KMS-11 (cell line): Measurements from ENCODE around the gene TOP3A.

Experiments used
- H2AFZ ChIP-seq: fragments of 200-600 bp; sonication (generic); 2 replicates; pipeline ENCODE4 v1.6.1; 2016; ENCODE audit warnings: antibody characterized with exemption, mixed run types, low read depth
- H3K27ac ChIP-seq: fragments of 200-600 bp; sonication (generic); 2 replicates; pipeline ENCODE4 v1.6.1; 2016; ENCODE audit warnings: mild to moderate bottlenecking, mixed run types
- H3K27me3 ChIP-seq: fragments of 200-600 bp; sonication (generic); 2 replicates; pipeline ENCODE4 v1.6.1; 2017; ENCODE audit warnings: mild to moderate bottlenecking, low read depth, mixed run types, moderate library complexity; ENCODE audit not compliant: insufficient read depth
- H3K36me3 ChIP-seq: fragments of 200-600 bp; sonication (generic); 2 replicates; pipeline ENCODE4 v1.6.1; 2017; ENCODE audit warnings: mild to moderate bottlenecking, mixed run types; ENCODE audit not compliant: insufficient read depth
- H3K4me1 ChIP-seq: fragments of 200-600 bp; sonication (generic); 2 replicates; pipeline ENCODE4 v1.6.1; 2016; ENCODE audit warnings: mild to moderate bottlenecking, low read depth, mixed run types; ENCODE audit not compliant: poor library complexity, severe bottlenecking
- H3K4me2 ChIP-seq: fragments of 200-600 bp; sonication (generic); 2 replicates; pipeline ENCODE4 v1.7.0; 2016; ENCODE audit warnings: mild to moderate bottlenecking, mixed run types
- H3K4me3 ChIP-seq: fragments of 200-600 bp; sonication (generic); IDR thresholded peaks from 2 replicates; pipeline ENCODE4 v1.6.1; 2017; ENCODE audit warnings: low read depth, low read length, mixed read lengths; ENCODE audit not compliant: insufficient read depth
- H3K79me2 ChIP-seq: fragments of 200-600 bp; sonication (generic); 2 replicates; pipeline ENCODE4 v1.6.1; 2016; ENCODE audit warnings: low read depth, mixed run types; ENCODE audit not compliant: insufficient read depth
- H3K9ac ChIP-seq: fragments of 200-600 bp; sonication (generic); 2 replicates; pipeline ENCODE4 v1.6.1; 2016; ENCODE audit warnings: mild to moderate bottlenecking, mixed run types
- H4K20me1 ChIP-seq: fragments of 200-600 bp; sonication (generic); 2 replicates; pipeline ENCODE4 v1.6.1; 2016; ENCODE audit warnings: mild to moderate bottlenecking, mixed run types; ENCODE audit not compliant: insufficient read depth
- TF ChIP-seq, protein P1 (sequence below): fragments of 200-600 bp; sonication (generic); conservative IDR thresholded peaks from 2 replicates; pipeline ENCODE4 v1.6.1; 2017; ENCODE audit warnings: low read depth, mild to moderate bottlenecking, antibody characterized with exemption, low read length, moderate library complexity, mixed read lengths

TOP3A gene

DNA sequence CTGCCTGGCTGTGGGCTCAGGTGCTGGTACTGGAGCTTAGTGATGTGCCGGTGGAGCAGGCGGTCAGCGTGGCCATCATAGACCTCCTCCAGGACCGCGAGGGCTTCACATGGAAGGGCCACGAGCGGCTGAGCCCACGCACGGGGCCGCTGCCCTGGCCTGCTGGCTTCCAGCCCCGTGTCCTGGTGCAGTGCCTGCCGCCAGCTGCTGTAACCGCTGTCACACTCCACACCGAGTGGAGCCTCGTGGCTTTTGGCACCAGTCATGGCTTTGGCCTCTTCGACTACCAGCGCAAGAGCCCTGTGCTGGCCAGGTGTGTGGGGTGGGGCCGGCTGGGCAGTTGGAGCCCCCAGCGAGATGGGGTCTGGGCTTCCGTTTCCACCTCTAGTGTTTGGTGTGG lies 77.3 kb downstream of the TOP3A start:
- Histone ChIP-seq H3K4me3 (no peak overlapping the region), H3K27ac (no peak overlapping the region), H4K20me1 (no peaks in the 10 kb centered on the region), H3K9ac (no peak overlapping the region), H3K36me3 (no peaks in the 10 kb centered on the region), H3K79me2 (no peaks in the 10 kb centered on the region), H3K27me3 (no peaks in the 10 kb centered on the region), H2AFZ (no peak overlapping the region), H3K4me1 (no peaks in the 10 kb centered on the region), H3K4me2 (no peak overlapping the region)
- TF ChIP-seq, protein P1, sequence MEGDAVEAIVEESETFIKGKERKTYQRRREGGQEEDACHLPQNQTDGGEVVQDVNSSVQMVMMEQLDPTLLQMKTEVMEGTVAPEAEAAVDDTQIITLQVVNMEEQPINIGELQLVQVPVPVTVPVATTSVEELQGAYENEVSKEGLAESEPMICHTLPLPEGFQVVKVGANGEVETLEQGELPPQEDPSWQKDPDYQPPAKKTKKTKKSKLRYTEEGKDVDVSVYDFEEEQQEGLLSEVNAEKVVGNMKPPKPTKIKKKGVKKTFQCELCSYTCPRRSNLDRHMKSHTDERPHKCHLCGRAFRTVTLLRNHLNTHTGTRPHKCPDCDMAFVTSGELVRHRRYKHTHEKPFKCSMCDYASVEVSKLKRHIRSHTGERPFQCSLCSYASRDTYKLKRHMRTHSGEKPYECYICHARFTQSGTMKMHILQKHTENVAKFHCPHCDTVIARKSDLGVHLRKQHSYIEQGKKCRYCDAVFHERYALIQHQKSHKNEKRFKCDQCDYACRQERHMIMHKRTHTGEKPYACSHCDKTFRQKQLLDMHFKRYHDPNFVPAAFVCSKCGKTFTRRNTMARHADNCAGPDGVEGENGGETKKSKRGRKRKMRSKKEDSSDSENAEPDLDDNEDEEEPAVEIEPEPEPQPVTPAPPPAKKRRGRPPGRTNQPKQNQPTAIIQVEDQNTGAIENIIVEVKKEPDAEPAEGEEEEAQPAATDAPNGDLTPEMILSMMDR = no peak

DNA sequence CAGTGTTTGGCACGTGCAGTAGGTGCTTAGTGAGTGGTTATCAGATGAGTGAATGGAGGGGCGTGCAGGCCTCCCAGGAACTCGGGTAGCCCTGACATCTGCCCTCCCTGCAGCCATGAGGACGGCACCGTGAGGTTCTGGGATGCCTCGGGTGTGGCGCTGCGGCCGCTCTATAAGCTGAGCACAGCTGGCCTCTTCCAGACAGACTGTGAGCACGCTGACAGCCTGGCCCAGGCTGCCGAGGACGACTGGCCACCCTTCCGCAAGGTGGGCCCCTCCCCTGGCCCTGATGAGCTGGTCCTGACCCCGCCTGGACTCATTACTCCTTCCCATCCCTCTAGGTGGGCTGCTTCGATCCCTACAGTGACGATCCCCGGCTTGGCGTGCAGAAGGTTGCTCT lies 78.3 kb downstream of the TOP3A start:
- no peaks in the 10 kb centered on the region for H3K4me1 ChIP-seq
- no peak overlapping the region for H2AFZ ChIP-seq
- H4K20me1 ChIP-seq = no peaks in the 10 kb centered on the region
- no peak overlapping the region for H3K4me3 ChIP-seq
- no peaks in the 10 kb centered on the region for H3K36me3 ChIP-seq
- no peaks in the 10 kb centered on the region for H3K79me2 ChIP-seq
- no peak overlapping the region for H3K27ac ChIP-seq
- H3K4me2 ChIP-seq = no peak overlapping the region
- TF ChIP-seq, protein P1 = no peak
- H3K27me3 ChIP-seq = no peaks in the 10 kb centered on the region
- H3K9ac ChIP-seq = no peak overlapping the region

DNA sequence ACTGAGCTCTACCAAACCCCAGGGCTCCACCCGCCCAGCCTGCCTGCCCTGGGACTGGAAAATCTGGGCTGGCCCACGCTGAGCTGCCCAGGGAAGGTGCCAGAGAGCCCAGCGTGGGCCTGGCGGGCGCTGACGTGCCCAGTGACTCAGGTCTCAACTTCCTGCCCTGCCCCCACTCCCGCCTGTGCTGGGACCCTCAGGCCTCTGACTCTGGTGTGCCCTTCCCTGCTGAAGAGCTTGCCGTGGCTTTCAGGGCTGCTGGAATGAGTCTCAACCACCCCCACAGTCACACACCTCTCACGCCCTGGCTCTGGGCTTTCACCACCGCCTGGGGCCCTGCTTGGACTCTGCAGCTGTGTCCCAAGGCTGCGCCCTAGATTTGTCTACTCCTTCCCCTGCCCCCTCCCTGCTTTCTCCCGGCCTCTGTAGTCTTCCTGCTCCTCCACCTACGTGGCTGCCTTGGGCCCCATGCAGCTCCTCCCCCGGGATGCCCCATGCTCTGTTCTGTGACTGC lies 79.0 kb downstream of the TOP3A start:
- Histone ChIP-seq H3K27me3 (no peaks in the 10 kb centered on the region), H3K9ac (no peak overlapping the region), H4K20me1 (no peaks in the 10 kb centered on the region), H3K4me1 (no peaks in the 10 kb centered on the region), H2AFZ (no peak overlapping the region), H3K27ac (no peak overlapping the region), H3K4me3 (no peak overlapping the region), H3K79me2 (no peaks in the 10 kb centered on the region), H3K4me2 (no peak overlapping the region), H3K36me3 (no peaks in the 10 kb centered on the region)
- TF ChIP-seq, protein P1 = no peak

DNA sequence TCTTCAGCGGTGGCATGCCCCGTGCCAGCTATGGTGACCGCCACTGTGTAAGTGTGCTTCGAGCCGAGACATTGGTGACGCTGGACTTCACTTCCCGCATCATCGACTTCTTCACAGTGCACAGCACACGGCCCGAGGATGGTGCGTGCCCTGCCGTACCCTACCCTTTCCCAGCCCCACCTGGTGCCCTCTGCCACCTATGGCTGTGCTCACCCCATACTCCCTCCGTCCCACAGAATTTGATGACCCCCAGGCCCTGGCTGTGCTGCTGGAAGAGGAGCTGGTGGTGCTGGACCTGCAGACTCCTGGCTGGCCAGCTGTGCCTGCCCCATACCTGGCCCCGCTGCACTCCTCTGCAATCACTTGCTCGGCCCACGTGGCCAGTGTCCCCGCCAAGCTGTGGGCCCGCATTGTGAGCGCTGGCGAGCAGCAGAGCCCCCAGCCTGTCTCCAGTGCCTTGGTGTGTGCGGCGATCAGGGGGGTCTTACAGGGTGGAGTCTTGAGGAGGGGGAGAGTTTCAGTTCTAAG lies 79.9 kb downstream of the TOP3A start:
- H3K27ac ChIP-seq = no peak overlapping the region
- H4K20me1 ChIP-seq = no peaks in the 10 kb centered on the region
- no peaks in the 10 kb centered on the region for H3K36me3 ChIP-seq
- no peaks in the 10 kb centered on the region for H3K27me3 ChIP-seq
- no peak overlapping the region for H3K9ac ChIP-seq
- no peaks in the 10 kb centered on the region for H3K4me1 ChIP-seq
- no peak overlapping the region for H2AFZ ChIP-seq
- H3K4me3 ChIP-seq = no peak overlapping the region
- no peaks in the 10 kb centered on the region for H3K79me2 ChIP-seq
- no peak overlapping the region for H3K4me2 ChIP-seq
- TF ChIP-seq, protein P1 = no peak
